ENCODE measurements around the gene DPY19L3.
"Not testable (repeated sequence)": the region's sequence is repeated elsewhere in the genome, so short reads cannot be mapped to it uniquely, and the experiment has no call there.

DPY19L3 gene

GRCh38 chr19:32497391-32497790, 91.8 kb downstream of the DPY19L3 start:
- DNase-seq (ENCODE audit: low read depth, low spot score): no peak
- CTCF ChIA-PET: no interaction called here
- TF ChIP-seq CTCF (IDR thresholded peaks at IDR 0.05; ENCODE audit: insufficient read depth, low read length, missing control alignments): no peak
- POLR2A ChIA-PET: no interaction called here
- no peak overlapping the region for H3K4me3 ChIP-seq (ENCODE audit: low read depth, low read length)

- H3K4me3 ChIP-seq (ENCODE audit: low read depth, low read length): no peak overlapping the region
- no peak for DNase-seq (ENCODE audit: low read depth, low spot score)
- CTCF ChIA-PET: no interaction called here
- no peak for TF ChIP-seq CTCF (IDR thresholded peaks at IDR 0.05; ENCODE audit: insufficient read depth, low read length, missing control alignments)
- POLR2A ChIA-PET: no interaction called here
Measured at GRCh38 chr19:32498648-32499200, 93.2 kb downstream of the DPY19L3 start.

GRCh38 chr19:32512498-32512897, 106.9 kb downstream of the DPY19L3 start:
- DNase-seq (ENCODE audit: low read depth, low spot score); H3K4me3 ChIP-seq (ENCODE audit: low read depth, low read length); POLR2A ChIA-PET; CTCF ChIA-PET: not testable (repeated sequence)

- POLR2A ChIA-PET: no interaction called here
- no peak overlapping the region for H3K4me3 ChIP-seq (ENCODE audit: low read depth, low read length)
- CTCF ChIA-PET: no interaction called here
- no peak for DNase-seq (ENCODE audit: low read depth, low spot score)
- no peak for TF ChIP-seq CTCF (IDR thresholded peaks at IDR 0.05; ENCODE audit: insufficient read depth, low read length, missing control alignments)
Measured at GRCh38 chr19:32519023-32519422, 113.5 kb downstream of the DPY19L3 start.

- TF ChIP-seq CTCF (IDR thresholded peaks at IDR 0.05; ENCODE audit: insufficient read depth, low read length, missing control alignments): no peak
- CTCF ChIA-PET: no interaction called here
- no peak overlapping the region for H3K4me3 ChIP-seq (ENCODE audit: low read depth, low read length)
- POLR2A ChIA-PET: no interaction called here
- no peak for DNase-seq (ENCODE audit: low read depth, low spot score)
Measured at GRCh38 chr19:32522967-32523366, 117.4 kb downstream of the DPY19L3 start.

GRCh38 chr19:32526895-32527294, 121.3 kb downstream of the DPY19L3 start:
- no peak for TF ChIP-seq CTCF (IDR thresholded peaks at IDR 0.05; ENCODE audit: insufficient read depth, low read length, missing control alignments)
- CTCF ChIA-PET: no interaction called here
- H3K4me3 ChIP-seq (ENCODE audit: low read depth, low read length): no peak overlapping the region
- POLR2A ChIA-PET: no interaction called here
- DNase-seq (ENCODE audit: low read depth, low spot score): no peak

- DNase-seq (ENCODE audit: low read depth, low spot score): no peak
- TF ChIP-seq CTCF (IDR thresholded peaks at IDR 0.05; ENCODE audit: insufficient read depth, low read length, missing control alignments): no peak
- POLR2A ChIA-PET: no interaction called here
- H3K4me3 ChIP-seq (ENCODE audit: low read depth, low read length): no peak overlapping the region
- CTCF ChIA-PET: no interaction called here
Measured at GRCh38 chr19:32530773-32531172, 125.2 kb downstream of the DPY19L3 start.

Data from AG04449 (cell line).